Measurements from ENCODE around the gene FBXO42. TPM values are rescaled to one million over a fixed set of nuclear protein-coding genes. Genes with fewer than 3 reads are reported as not detected.

Gene FBXO42
- total and polyA plus RNA-seq, 2 experiments from 2014 or later, result 6.0 to 20.7 TPM

DNA sequence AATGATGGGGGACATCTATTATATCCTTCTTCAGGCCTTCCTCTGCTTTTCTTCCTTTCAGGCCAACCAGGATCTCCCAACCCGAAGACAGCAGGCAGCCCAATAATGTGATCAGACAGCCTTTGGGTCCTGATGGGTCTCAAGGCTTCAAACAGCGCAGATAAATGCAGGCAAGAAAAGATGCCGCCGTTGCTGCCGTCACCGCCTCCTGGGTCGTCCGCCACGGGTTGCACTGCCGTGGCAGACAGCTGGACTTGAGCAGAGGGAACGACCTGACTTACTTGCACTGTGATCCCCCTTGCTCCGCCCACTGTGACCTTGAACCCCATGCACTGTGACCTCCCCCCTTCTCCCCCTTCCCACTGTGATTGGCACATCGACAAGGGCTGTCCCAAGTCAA is 42.7 kb upstream of the FBXO42 start:
- H3K4me3 ChIP-seq, result no peak overlapping the region
- no peak overlapping the region for H2AFZ ChIP-seq
- 0 out of 2 replicates have a peak, but pooled peaks cover 3% of the 10 kb centered on the region for H3K9me2 ChIP-seq (ENCODE audit: insufficient read depth)
- peaks cover 7% of the 10 kb centered on the region for H3K36me3 ChIP-seq (ENCODE audit: insufficient read depth)
- no peaks in the 10 kb centered on the region for H3F3A ChIP-seq (replicated peaks; ENCODE audit: low read depth)
- H3K79me2 ChIP-seq (replicated peaks; ENCODE audit: insufficient read depth), result peaks cover 42% of the 10 kb centered on the region
- peaks cover 47% of the 10 kb centered on the region for H3K36me3 Mint-ChIP-seq (ENCODE audit: low read depth)
- H3K9me3 Mint-ChIP-seq, result no peaks in the 10 kb centered on the region
- no peak overlapping the region for H3K4me2 ChIP-seq
- H3K4me3 Mint-ChIP-seq, result no peak overlapping the region
- no peaks in the 10 kb centered on the region for H3K27me3 ChIP-seq (ENCODE audit: insufficient read depth)
- TF ChIP-seq ZNF114 (CRISPR knock-in tag; IDR thresholded peaks at IDR 0.05), result no peak
- no peak for TF ChIP-seq POLR2AphosphoS5 (IDR thresholded peaks at IDR 0.05; ENCODE audit: low read depth)
- no peak for TF ChIP-seq ZNF331 (CRISPR knock-in tag; IDR thresholded peaks at IDR 0.05; ENCODE audit: low read depth)
- TF ChIP-seq, protein P1, sequence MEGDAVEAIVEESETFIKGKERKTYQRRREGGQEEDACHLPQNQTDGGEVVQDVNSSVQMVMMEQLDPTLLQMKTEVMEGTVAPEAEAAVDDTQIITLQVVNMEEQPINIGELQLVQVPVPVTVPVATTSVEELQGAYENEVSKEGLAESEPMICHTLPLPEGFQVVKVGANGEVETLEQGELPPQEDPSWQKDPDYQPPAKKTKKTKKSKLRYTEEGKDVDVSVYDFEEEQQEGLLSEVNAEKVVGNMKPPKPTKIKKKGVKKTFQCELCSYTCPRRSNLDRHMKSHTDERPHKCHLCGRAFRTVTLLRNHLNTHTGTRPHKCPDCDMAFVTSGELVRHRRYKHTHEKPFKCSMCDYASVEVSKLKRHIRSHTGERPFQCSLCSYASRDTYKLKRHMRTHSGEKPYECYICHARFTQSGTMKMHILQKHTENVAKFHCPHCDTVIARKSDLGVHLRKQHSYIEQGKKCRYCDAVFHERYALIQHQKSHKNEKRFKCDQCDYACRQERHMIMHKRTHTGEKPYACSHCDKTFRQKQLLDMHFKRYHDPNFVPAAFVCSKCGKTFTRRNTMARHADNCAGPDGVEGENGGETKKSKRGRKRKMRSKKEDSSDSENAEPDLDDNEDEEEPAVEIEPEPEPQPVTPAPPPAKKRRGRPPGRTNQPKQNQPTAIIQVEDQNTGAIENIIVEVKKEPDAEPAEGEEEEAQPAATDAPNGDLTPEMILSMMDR (conservative IDR thresholded peaks at IDR 0.05; ENCODE audit: low read depth in 2 of 2), result no peak
- no peak for TF ChIP-seq NANOG (IDR thresholded peaks at IDR 0.05; ENCODE audit: borderline replicate concordance)
- TF ChIP-seq JUNB (IDR thresholded peaks at IDR 0.05; ENCODE audit: unreplicated experiment), result no peak
- no peak for TF ChIP-seq EZH2 (IDR thresholded peaks at IDR 0.05; ENCODE audit: low read depth, unreplicated experiment)
- TF ChIP-seq, protein P2, sequence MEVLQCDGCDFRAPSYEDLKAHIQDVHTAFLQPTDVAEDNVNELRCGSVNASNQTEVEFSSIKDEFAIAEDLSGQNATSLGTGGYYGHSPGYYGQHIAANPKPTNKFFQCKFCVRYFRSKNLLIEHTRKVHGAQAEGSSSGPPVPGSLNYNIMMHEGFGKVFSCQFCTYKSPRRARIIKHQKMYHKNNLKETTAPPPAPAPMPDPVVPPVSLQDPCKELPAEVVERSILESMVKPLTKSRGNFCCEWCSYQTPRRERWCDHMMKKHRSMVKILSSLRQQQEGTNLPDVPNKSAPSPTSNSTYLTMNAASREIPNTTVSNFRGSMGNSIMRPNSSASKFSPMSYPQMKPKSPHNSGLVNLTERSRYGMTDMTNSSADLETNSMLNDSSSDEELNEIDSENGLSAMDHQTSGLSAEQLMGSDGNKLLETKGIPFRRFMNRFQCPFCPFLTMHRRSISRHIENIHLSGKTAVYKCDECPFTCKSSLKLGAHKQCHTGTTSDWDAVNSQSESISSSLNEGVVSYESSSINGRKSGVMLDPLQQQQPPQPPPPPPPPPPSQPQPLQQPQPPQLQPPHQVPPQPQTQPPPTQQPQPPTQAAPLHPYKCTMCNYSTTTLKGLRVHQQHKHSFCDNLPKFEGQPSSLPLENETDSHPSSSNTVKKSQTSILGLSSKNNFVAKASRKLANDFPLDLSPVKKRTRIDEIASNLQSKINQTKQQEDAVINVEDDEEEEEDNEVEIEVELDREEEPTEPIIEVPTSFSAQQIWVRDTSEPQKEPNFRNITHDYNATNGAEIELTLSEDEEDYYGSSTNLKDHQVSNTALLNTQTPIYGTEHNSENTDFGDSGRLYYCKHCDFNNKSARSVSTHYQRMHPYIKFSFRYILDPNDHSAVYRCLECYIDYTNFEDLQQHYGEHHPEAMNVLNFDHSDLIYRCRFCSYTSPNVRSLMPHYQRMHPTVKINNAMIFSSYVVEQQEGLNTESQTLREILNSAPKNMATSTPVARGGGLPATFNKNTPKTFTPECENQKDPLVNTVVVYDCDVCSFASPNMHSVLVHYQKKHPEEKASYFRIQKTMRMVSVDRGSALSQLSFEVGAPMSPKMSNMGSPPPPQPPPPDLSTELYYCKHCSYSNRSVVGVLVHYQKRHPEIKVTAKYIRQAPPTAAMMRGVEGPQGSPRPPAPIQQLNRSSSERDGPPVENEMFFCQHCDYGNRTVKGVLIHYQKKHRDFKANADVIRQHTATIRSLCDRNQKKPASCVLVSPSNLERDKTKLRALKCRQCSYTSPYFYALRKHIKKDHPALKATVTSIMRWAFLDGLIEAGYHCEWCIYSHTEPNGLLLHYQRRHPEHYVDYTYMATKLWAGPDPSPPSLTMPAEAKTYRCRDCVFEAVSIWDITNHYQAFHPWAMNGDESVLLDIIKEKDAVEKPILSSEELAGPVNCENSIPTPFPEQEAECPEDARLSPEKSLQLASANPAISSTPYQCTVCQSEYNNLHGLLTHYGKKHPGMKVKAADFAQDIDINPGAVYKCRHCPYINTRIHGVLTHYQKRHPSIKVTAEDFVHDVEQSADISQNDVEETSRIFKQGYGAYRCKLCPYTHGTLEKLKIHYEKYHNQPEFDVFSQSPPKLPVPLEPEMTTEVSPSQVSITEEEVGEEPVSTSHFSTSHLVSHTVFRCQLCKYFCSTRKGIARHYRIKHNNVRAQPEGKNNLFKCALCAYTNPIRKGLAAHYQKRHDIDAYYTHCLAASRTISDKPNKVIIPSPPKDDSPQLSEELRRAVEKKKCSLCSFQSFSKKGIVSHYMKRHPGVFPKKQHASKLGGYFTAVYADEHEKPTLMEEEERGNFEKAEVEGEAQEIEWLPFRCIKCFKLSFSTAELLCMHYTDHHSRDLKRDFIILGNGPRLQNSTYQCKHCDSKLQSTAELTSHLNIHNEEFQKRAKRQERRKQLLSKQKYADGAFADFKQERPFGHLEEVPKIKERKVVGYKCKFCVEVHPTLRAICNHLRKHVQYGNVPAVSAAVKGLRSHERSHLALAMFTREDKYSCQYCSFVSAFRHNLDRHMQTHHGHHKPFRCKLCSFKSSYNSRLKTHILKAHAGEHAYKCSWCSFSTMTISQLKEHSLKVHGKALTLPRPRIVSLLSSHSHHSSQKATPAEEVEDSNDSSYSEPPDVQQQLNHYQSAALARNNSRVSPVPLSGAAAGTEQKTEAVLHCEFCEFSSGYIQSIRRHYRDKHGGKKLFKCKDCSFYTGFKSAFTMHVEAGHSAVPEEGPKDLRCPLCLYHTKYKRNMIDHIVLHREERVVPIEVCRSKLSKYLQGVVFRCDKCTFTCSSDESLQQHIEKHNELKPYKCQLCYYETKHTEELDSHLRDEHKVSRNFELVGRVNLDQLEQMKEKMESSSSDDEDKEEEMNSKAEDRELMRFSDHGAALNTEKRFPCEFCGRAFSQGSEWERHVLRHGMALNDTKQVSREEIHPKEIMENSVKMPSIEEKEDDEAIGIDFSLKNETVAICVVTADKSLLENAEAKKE (CRISPR knock-in tag; IDR thresholded peaks at IDR 0.05), result no peak
- TF ChIP-seq STAT1 (IDR thresholded peaks at IDR 0.05; ENCODE audit: unreplicated experiment), result no peak
- peaks cover 53% of the 10 kb centered on the region for H3K4me1 Mint-ChIP-seq
- peaks cover 10% of the 10 kb centered on the region for H3K27me3 Mint-ChIP-seq (ENCODE audit: insufficient read depth, low read depth, poor library complexity)
- ATAC-seq, result no peak
- DNase-seq (ENCODE audit: low spot score), result no peak
- no peak overlapping the region for H3K27ac ChIP-seq (ENCODE audit: low read depth)
- H3K4me1 ChIP-seq (ENCODE audit: insufficient read depth), result peaks cover 27% of the 10 kb centered on the region
- H4K20me1 ChIP-seq (replicated peaks; ENCODE audit: insufficient read depth), result peaks cover 48% of the 10 kb centered on the region
- H3K27ac Mint-ChIP-seq, result no peak overlapping the region
